WERI-Rb-1 (cell line): ENCODE data around the gene UBE2E2.

ENCODE experiments used
- DNase-seq: peaks from one replicate; pipeline ENCODE4 v3.0.0-alpha.2; 2020
- H3K27ac ChIP-seq: fragments of 250-450 bp; sonication (Bioruptor Pico); 2 replicates; pipeline ENCODE4 v1.5.1; 2020; ENCODE audit warnings: mild to moderate bottlenecking, moderate library complexity
- H3K27me3 ChIP-seq: fragments of 250-450 bp; sonication (Bioruptor Pico); 2 replicates; pipeline ENCODE4 v1.5.1; 2021; ENCODE audit warnings: mild to moderate bottlenecking, low read depth, moderate library complexity; ENCODE audit not compliant: insufficient read depth, severe bottlenecking
- H3K36me3 ChIP-seq: fragments of 250-450 bp; sonication (Bioruptor Pico); 2 replicates; pipeline ENCODE4 v1.5.1; 2020; ENCODE audit warnings: mild to moderate bottlenecking, moderate library complexity
- H3K4me3 ChIP-seq: 2 replicates; pipeline ENCODE4 v1.5.1; 2011; ENCODE audit warnings: low read depth, mild to moderate bottlenecking, control low read depth, low read length
- H3K9me3 ChIP-seq: fragments of 250-450 bp; sonication (Bioruptor Pico); 2 replicates; pipeline ENCODE4 v1.5.1; 2021; ENCODE audit warnings: mild to moderate bottlenecking, moderate library complexity; ENCODE audit not compliant: severe bottlenecking
- TF ChIP-seq, protein P1 (sequence below): IDR thresholded peaks from 2 replicates; pipeline ENCODE4 v1.5.1; 2011; ENCODE audit warnings: low read depth, mild to moderate bottlenecking, control low read depth, inconsistent platforms, low read length

The UBE2E2 gene

DNA sequence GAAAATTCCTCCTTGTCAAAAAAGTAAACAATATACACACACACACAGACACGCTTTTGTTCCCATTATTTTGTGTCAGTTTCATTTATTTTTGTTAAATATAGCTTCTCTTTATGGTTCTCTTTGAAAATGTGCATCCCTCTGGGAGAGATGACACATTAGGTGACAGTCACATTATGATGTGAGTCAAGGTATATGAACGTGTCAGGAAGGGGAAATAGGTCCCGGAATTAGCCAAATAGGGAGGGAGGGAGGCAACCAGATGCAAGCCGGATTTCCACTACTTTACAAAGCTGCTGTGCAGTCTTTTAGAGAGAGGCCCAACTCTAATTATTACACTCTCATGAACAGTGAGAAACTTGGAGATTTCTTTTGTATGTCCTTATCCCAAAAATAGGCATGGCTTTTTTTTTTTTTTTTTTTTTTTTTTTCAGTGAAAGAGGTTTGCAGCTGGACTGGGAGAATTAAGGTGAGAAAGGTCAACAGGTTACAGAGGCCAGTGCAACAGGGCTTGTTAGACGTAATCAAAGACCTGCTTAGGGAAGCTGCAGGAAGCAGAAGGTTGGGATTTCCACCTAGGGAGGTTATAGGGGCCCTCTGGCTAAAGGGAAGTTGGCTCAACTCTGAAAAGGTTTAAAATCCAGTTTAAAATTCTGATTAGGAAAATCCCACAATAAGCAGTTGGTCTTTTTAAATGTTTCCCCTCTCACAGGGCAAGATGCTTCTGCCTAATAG, 362.1 kb downstream of the UBE2E2 start:
- Histone ChIP-seq H3K4me3 (no peak overlapping the region), H3K27ac (no peak overlapping the region)
- TF ChIP-seq, protein P1, sequence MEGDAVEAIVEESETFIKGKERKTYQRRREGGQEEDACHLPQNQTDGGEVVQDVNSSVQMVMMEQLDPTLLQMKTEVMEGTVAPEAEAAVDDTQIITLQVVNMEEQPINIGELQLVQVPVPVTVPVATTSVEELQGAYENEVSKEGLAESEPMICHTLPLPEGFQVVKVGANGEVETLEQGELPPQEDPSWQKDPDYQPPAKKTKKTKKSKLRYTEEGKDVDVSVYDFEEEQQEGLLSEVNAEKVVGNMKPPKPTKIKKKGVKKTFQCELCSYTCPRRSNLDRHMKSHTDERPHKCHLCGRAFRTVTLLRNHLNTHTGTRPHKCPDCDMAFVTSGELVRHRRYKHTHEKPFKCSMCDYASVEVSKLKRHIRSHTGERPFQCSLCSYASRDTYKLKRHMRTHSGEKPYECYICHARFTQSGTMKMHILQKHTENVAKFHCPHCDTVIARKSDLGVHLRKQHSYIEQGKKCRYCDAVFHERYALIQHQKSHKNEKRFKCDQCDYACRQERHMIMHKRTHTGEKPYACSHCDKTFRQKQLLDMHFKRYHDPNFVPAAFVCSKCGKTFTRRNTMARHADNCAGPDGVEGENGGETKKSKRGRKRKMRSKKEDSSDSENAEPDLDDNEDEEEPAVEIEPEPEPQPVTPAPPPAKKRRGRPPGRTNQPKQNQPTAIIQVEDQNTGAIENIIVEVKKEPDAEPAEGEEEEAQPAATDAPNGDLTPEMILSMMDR: no peak

DNA sequence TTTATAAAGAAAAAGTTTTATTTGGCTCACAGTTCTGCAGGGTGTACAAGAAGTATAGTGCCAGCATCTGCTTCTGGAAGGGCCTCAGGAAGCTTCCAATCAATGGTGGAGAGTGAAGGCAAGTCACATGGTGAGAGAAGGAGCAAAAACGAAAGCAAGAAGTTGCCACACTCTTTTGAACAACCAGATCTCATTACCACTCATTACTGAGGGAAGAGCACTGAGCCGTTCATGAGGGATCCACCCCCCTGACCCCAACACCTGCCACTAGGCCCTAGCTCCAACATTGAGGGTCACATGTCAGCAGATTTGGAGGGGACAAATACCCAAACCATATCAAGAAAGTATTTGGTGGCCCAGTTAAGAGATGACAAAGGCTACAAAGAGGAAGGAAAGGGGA, 363.4 kb downstream of the UBE2E2 start:
- no peak for DNase-seq
- Histone ChIP-seq H3K4me3 (no peak overlapping the region), H3K36me3 (no peaks in the 10 kb centered on the region), H3K27me3 (no peaks in the 10 kb centered on the region), H3K9me3 (no peaks in the 10 kb centered on the region), H3K27ac (no peak overlapping the region)
- TF ChIP-seq, protein P1: no peak

More for the DNA sequence above, 362.1 kb downstream of the UBE2E2 start:
- Histone ChIP-seq H3K27me3 (no peaks in the 10 kb centered on the region), H3K9me3 (no peaks in the 10 kb centered on the region), H3K36me3 (no peaks in the 10 kb centered on the region)
- DNase-seq: no peak

DNA sequence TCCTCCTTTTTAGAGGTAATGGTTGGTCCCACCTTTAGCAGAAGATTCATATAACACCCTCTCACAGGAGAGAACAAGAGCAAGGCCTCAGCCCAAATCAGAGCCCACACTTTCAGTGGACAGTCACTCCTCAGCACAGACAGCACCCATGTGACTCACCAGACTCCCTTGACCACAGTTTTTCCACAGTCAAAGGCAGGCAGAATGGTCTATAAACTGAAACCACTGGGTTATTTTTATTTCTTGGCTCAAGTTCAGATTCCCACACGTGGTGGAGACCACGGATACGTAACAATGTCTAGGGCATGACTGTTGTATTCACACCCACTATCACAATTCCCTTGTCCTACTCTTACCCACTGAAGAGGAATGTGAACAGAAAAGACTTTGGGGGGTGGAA, 364.8 kb downstream of the UBE2E2 start:
- DNase-seq: no peak
- TF ChIP-seq, protein P1: no peak

DNA sequence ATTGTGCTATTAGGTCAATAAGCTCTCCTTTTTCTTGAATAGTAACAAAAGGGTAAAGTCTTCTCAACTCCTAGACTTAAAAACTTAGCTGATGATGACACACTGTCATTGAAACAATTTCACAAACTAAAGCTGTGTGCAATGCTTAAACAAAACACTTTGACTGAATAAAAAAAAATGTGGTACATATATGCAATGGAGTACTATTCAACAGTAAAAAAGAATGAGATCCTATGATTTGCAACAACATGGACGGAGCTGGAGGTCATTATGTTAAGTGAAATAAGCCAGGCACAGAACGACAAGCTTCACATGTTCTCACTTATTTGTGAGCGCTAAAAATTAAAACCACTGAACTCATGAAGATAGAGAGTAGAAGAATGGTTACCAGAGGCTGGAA, 370.7 kb downstream of the UBE2E2 start:
- no peak overlapping the region for H3K27ac ChIP-seq
- H3K4me3 ChIP-seq: no peak overlapping the region
- TF ChIP-seq, protein P1: no peak
- no peak for DNase-seq
- no peaks in the 10 kb centered on the region for H3K27me3 ChIP-seq
- no peaks in the 10 kb centered on the region for H3K36me3 ChIP-seq
- no peaks in the 10 kb centered on the region for H3K9me3 ChIP-seq

More for the DNA sequence above, 364.8 kb downstream of the UBE2E2 start:
- H3K27ac ChIP-seq: no peak overlapping the region
- H3K27me3 ChIP-seq: no peaks in the 10 kb centered on the region
- no peaks in the 10 kb centered on the region for H3K36me3 ChIP-seq
- no peak overlapping the region for H3K4me3 ChIP-seq
- no peaks in the 10 kb centered on the region for H3K9me3 ChIP-seq

DNA sequence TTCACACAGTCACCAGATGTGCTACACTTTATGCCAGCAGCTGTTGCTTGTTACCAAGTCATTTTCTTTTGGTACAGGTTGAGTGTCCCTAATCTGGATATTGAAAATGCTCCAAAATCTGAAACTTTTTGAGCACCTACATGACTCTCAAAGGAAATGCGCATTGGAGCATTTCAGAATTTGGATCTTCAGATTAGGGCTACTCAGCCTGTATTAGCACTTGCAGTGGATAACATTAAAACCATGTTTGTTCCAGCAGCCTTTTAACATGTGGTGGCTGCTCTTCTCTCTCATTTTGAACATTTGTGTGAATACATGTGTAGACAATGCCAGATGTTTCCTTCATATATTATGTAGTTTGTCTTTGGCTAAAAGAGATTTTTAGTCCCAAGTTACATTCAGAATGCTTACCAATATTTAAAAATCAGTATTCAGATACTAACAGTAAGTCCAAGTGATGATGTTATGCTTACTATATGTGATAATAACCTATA, 371.7 kb downstream of the UBE2E2 start:
- Histone ChIP-seq H3K27ac (no peak overlapping the region), H3K27me3 (no peaks in the 10 kb centered on the region), H3K4me3 (no peak overlapping the region), H3K9me3 (no peaks in the 10 kb centered on the region), H3K36me3 (no peaks in the 10 kb centered on the region)
- TF ChIP-seq, protein P1: no peak
- DNase-seq: no peak

DNA sequence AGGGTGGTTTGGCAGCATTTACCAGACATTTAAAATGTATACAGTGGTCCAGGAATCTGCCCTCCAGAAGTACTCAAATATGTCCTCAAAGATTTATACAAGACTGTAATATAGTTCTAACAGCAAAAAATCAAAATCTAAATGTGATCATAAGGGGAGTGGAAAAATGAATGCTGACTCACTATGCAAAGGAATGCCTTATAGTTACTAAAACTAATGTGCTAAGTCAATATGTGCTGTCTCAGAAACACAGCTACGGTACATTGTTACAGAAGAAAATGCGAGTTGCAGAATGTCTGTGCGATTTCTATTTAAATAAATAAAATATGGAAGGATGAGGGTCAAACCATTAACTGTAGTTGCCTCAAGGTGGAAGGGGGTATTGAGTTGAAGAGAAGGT, 372.6 kb downstream of the UBE2E2 start:
- no peaks in the 10 kb centered on the region for H3K27me3 ChIP-seq
- H3K27ac ChIP-seq: no peak overlapping the region
- H3K4me3 ChIP-seq: no peak overlapping the region
- no peaks in the 10 kb centered on the region for H3K36me3 ChIP-seq
- no peaks in the 10 kb centered on the region for H3K9me3 ChIP-seq
- DNase-seq: no peak
- TF ChIP-seq, protein P1: no peak
